Effector memory CD4-positive, alpha-beta T cell (primary cell): ENCODE data around the gene HOXC12.

Source experiments
- DNase-seq, 3 donors: peaks; one replicate each; pipeline ENCODE4 v3.0.0-alpha.2; 2020
- H3K27ac ChIP-seq: 2 replicates; pipeline ENCODE4 v1.7.0; 2013; ENCODE audit warnings: mild to moderate bottlenecking, low read length, moderate library complexity; ENCODE audit not compliant: insufficient read depth, poor library complexity, severe bottlenecking
- H3K27me3 ChIP-seq: replicated peaks from 2 replicates; pipeline ENCODE4 v1.7.0; 2013; ENCODE audit warnings: mild to moderate bottlenecking, low read length; ENCODE audit not compliant: insufficient read depth, control insufficient read depth, poor library complexity, severe bottlenecking
- H3K36me3 ChIP-seq: 2 replicates; pipeline ENCODE4 v1.7.0; 2013; ENCODE audit warnings: mild to moderate bottlenecking, low read length, moderate library complexity; ENCODE audit not compliant: control insufficient read depth, insufficient read depth
- H3K4me1 ChIP-seq: 2 replicates; pipeline ENCODE4 v1.7.0; 2013; ENCODE audit warnings: low read length, mild to moderate bottlenecking; ENCODE audit not compliant: control insufficient read depth, insufficient read depth, poor library complexity, severe bottlenecking
- H3K4me3 ChIP-seq: 2 replicates; pipeline ENCODE4 v1.7.0; 2013; ENCODE audit warnings: low read length, low read depth, mild to moderate bottlenecking; ENCODE audit not compliant: insufficient read depth, poor library complexity, severe bottlenecking
- H3K9me3 ChIP-seq: 2 replicates; pipeline ENCODE4 v1.7.0; 2013; ENCODE audit warnings: mild to moderate bottlenecking, low read length, moderate library complexity; ENCODE audit not compliant: control insufficient read depth

The HOXC12 gene

GRCh38 chr12:53966085-53966384 is 11.3 kb downstream of the HOXC12 start:
- H3K9me3 ChIP-seq: no peaks in the 10 kb centered on the region
- no peak for DNase-seq

GRCh38 chr12:53966385-53967133 is 11.9 kb downstream of the HOXC12 start:
- Histone ChIP-seq H3K9me3 (no peaks in the 10 kb centered on the region), H3K4me3 (no peak overlapping the region), H3K27me3 (peaks cover 89% of the 10 kb centered on the region), H3K4me1 (peaks cover 23% of the 10 kb centered on the region), H3K27ac (no peak overlapping the region), H3K36me3 (no peaks in the 10 kb centered on the region)
- no peak for DNase-seq

More at GRCh38 chr12:53966085-53966384, 11.3 kb downstream of the HOXC12 start:
- Histone ChIP-seq H3K27me3 (peaks cover 85% of the 10 kb centered on the region), H3K36me3 (no peaks in the 10 kb centered on the region), H3K27ac (no peak overlapping the region), H3K4me1 (peaks cover 23% of the 10 kb centered on the region), H3K4me3 (no peak overlapping the region)

- Histone ChIP-seq H3K27ac (no peak overlapping the region), H3K9me3 (no peaks in the 10 kb centered on the region), H3K4me1 (peaks cover 23% of the 10 kb centered on the region), H3K27me3 (peaks cover 92% of the 10 kb centered on the region), H3K4me3 (no peak overlapping the region), H3K36me3 (no peaks in the 10 kb centered on the region)
- DNase-seq: no peak
Observed at GRCh38 chr12:53967421-53967925, 12.8 kb downstream of the HOXC12 start.

GRCh38 chr12:53968214-53969127 is 13.8 kb downstream of the HOXC12 start:
- peaks cover 91% of the 10 kb centered on the region for H3K27me3 ChIP-seq
- no peaks in the 10 kb centered on the region for H3K9me3 ChIP-seq
- no peak overlapping the region for H3K4me3 ChIP-seq
- no peak for DNase-seq
- H3K36me3 ChIP-seq: no peaks in the 10 kb centered on the region
- H3K4me1 ChIP-seq: peaks cover 28% of the 10 kb centered on the region
- no peak overlapping the region for H3K27ac ChIP-seq

GRCh38 chr12:53969588-53970259 is 15.0 kb downstream of the HOXC12 start:
- H3K27ac ChIP-seq: no peak overlapping the region
- no peak overlapping the region for H3K4me3 ChIP-seq
- H3K27me3 ChIP-seq: peaks cover 92% of the 10 kb centered on the region
- DNase-seq: no peak
- H3K9me3 ChIP-seq: no peaks in the 10 kb centered on the region
- no peaks in the 10 kb centered on the region for H3K36me3 ChIP-seq
- H3K4me1 ChIP-seq: peaks cover 35% of the 10 kb centered on the region

GRCh38 chr12:53970451-53970850 is 15.7 kb downstream of the HOXC12 start:
- no peak overlapping the region for H3K4me3 ChIP-seq
- no peaks in the 10 kb centered on the region for H3K36me3 ChIP-seq
- peaks cover 41% of the 10 kb centered on the region for H3K4me1 ChIP-seq
- peaks cover 94% of the 10 kb centered on the region for H3K27me3 ChIP-seq
- no peak overlapping the region for H3K27ac ChIP-seq
- no peaks in the 10 kb centered on the region for H3K9me3 ChIP-seq
- DNase-seq: no peak

- H3K4me1 ChIP-seq: peaks cover 35% of the 10 kb centered on the region
- peaks cover 93% of the 10 kb centered on the region for H3K27me3 ChIP-seq
- no peak overlapping the region for H3K4me3 ChIP-seq
- no peaks in the 10 kb centered on the region for H3K36me3 ChIP-seq
- H3K27ac ChIP-seq: no peak overlapping the region
- DNase-seq: no peak
- H3K9me3 ChIP-seq: no peaks in the 10 kb centered on the region
Observed at GRCh38 chr12:53971129-53971528, 16.4 kb downstream of the HOXC12 start.

GRCh38 chr12:53971686-53972085 is 17.0 kb downstream of the HOXC12 start:
- Histone ChIP-seq H3K4me1 (peaks cover 30% of the 10 kb centered on the region), H3K27ac (no peak overlapping the region), H3K9me3 (no peaks in the 10 kb centered on the region), H3K36me3 (no peaks in the 10 kb centered on the region), H3K4me3 (no peak overlapping the region), H3K27me3 (peaks cover 93% of the 10 kb centered on the region)
- DNase-seq: no peak

GRCh38 chr12:53972152-53972702 is 17.5 kb downstream of the HOXC12 start:
- Histone ChIP-seq H3K36me3 (no peaks in the 10 kb centered on the region), H3K4me1 (peaks cover 25% of the 10 kb centered on the region), H3K27ac (no peak overlapping the region), H3K9me3 (no peaks in the 10 kb centered on the region), H3K4me3 (no peak overlapping the region), H3K27me3 (peaks cover 93% of the 10 kb centered on the region)
- DNase-seq: no peak
